H9 (cell line): ENCODE measurements around the gene PRKCA. TPM values are rescaled to one million over a fixed set of nuclear protein-coding genes. Genes with fewer than 3 reads are reported as not detected.

ENCODE experiments used
- DNase-seq: peaks from one replicate; pipeline ENCODE4 v3.0.0-alpha.2; 2017
- H2AFZ ChIP-seq: one replicate; pipeline ENCODE4 v1.6.1; 2013; ENCODE audit warnings: mild to moderate bottlenecking, low read length, control low read depth, moderate library complexity
- H2AK5ac ChIP-seq: 2 replicates; pipeline ENCODE4 v1.6.1; 2013; ENCODE audit warnings: low read length, control low read depth, mixed read lengths; ENCODE audit not compliant: insufficient read length
- H2BK120ac ChIP-seq: one replicate; pipeline ENCODE4 v1.6.1; 2013; ENCODE audit warnings: low read depth, mild to moderate bottlenecking, low read length, control low read depth, inconsistent platforms; ENCODE audit not compliant: poor library complexity, severe bottlenecking
- H2BK12ac ChIP-seq: 2 replicates; pipeline ENCODE4 v1.6.1; 2013; ENCODE audit warnings: low read length, control low read depth, mixed read lengths, low read depth; ENCODE audit not compliant: insufficient read length
- H2BK15ac ChIP-seq: 2 replicates; pipeline ENCODE4 v1.6.1; 2013; ENCODE audit warnings: low read depth, low read length, control low read depth
- H2BK20ac ChIP-seq: one replicate; pipeline ENCODE4 v1.6.1; 2013; ENCODE audit warnings: low read depth, mild to moderate bottlenecking, low read length, control low read depth, inconsistent platforms; ENCODE audit not compliant: poor library complexity, severe bottlenecking
- H2BK5ac ChIP-seq: 2 replicates; pipeline ENCODE4 v1.6.1; 2013; ENCODE audit warnings: low read length, control low read depth, mixed read lengths; ENCODE audit not compliant: insufficient read length
- H3K14ac ChIP-seq: 2 replicates; pipeline ENCODE4 v1.6.1; 2013; ENCODE audit warnings: low read length, control low read depth; ENCODE audit not compliant: insufficient read depth
- H3K18ac ChIP-seq: 2 replicates; pipeline ENCODE4 v1.6.1; 2013; ENCODE audit warnings: low read depth, mild to moderate bottlenecking, mixed read lengths, low read length, control low read depth; ENCODE audit not compliant: insufficient read length
- H3K23ac ChIP-seq: 2 replicates; pipeline ENCODE4 v1.6.1; 2013; ENCODE audit warnings: low read length, control low read depth, mixed read lengths, low read depth; ENCODE audit not compliant: insufficient read length
- H3K23me2 ChIP-seq: 2 replicates; pipeline ENCODE4 v1.6.1; 2013; ENCODE audit warnings: low read depth, mild to moderate bottlenecking, mixed read lengths, low read length, control low read depth; ENCODE audit not compliant: insufficient read length, poor library complexity, severe bottlenecking
- H3K27ac ChIP-seq: 2 replicates; pipeline ENCODE4 v1.5.1; 2013; ENCODE audit warnings: low read length, control low read depth, mixed read lengths, low read depth; ENCODE audit not compliant: insufficient read length
- H3K27me3 ChIP-seq: 2 replicates; pipeline ENCODE4 v1.6.1; 2013; ENCODE audit warnings: low read length, control low read depth, inconsistent platforms; ENCODE audit not compliant: insufficient read depth
- H3K4ac ChIP-seq: 2 replicates; pipeline ENCODE4 v1.6.1; 2013; ENCODE audit warnings: low read depth, mild to moderate bottlenecking, control low read depth, inconsistent platforms, low read length, moderate library complexity
- H3K4me1 ChIP-seq: 2 replicates; pipeline ENCODE4 v1.6.1; 2013; ENCODE audit warnings: low read length, control low read depth, inconsistent platforms; ENCODE audit not compliant: insufficient read depth
- H3K4me2 ChIP-seq: 2 replicates; pipeline ENCODE4 v1.6.1; 2013; ENCODE audit warnings: low read length, control low read depth, mixed read lengths; ENCODE audit not compliant: insufficient read length, insufficient read depth
- H3K56ac ChIP-seq: 2 replicates; pipeline ENCODE4 v1.6.1; 2013; ENCODE audit warnings: low read depth, mild to moderate bottlenecking, mixed read lengths, low read length, control low read depth; ENCODE audit not compliant: insufficient read length
- H3K79me1 ChIP-seq: 2 replicates; pipeline ENCODE4 v1.6.1; 2013; ENCODE audit warnings: low read depth, mild to moderate bottlenecking, moderate library complexity, low read length, control low read depth, inconsistent platforms; ENCODE audit not compliant: insufficient read depth, poor library complexity, severe bottlenecking
- H3K79me2 ChIP-seq: 2 replicates; pipeline ENCODE4 v1.6.1; 2013; ENCODE audit warnings: low read length, control low read depth, inconsistent platforms; ENCODE audit not compliant: insufficient read depth
- H3K9ac ChIP-seq: 2 replicates; pipeline ENCODE4 v1.6.1; 2013; ENCODE audit warnings: low read length, control low read depth, mixed read lengths; ENCODE audit not compliant: insufficient read length; ENCODE audit errors: extremely low read depth
- H3K9me3 ChIP-seq: one replicate; pipeline ENCODE4 v1.6.1; 2013; ENCODE audit warnings: low read depth, low read length, inconsistent platforms; ENCODE audit not compliant: control insufficient read depth
- H3T11ph ChIP-seq: one replicate; pipeline ENCODE4 v1.6.1; 2013; ENCODE audit warnings: mild to moderate bottlenecking, low read length, control low read depth, inconsistent platforms
- H4K20me1 ChIP-seq: one replicate; pipeline ENCODE4 v1.6.1; 2013; ENCODE audit not compliant: control insufficient read depth, insufficient read length, insufficient read depth
- H4K5ac ChIP-seq: 2 replicates; pipeline ENCODE4 v1.6.1; 2013; ENCODE audit warnings: low read depth, mild to moderate bottlenecking, mixed read lengths, low read length, control low read depth; ENCODE audit not compliant: insufficient read length
- H4K8ac ChIP-seq: replicated peaks from 2 replicates; pipeline ENCODE4 v1.6.1; 2013; ENCODE audit warnings: low read length, control low read depth, mixed read lengths, low read depth; ENCODE audit not compliant: insufficient read length
- H4K91ac ChIP-seq: 2 replicates; pipeline ENCODE4 v1.6.1; 2013; ENCODE audit warnings: low read depth, mild to moderate bottlenecking, moderate library complexity, mixed read lengths, low read length, control low read depth; ENCODE audit not compliant: insufficient read length
- H3K27ac Mint-ChIP-seq, 3 experiments: 2 replicates in 2 of 3; 3 replicates in 1 of 3; pipeline ENCODE4 v1.8.0; 2020 to 2021; ENCODE audit warnings: mixed read lengths in 3 of 3, mild to moderate bottlenecking in 1 of 3, moderate library complexity in 1 of 3
- H3K27me3 Mint-ChIP-seq: 2 replicates; pipeline ENCODE4 v1.8.0; 2021; ENCODE audit warnings: low read depth, mild to moderate bottlenecking, moderate library complexity, mixed read lengths
- H3K36me3 Mint-ChIP-seq, 3 experiments: 2 replicates in 2 of 3; 3 replicates in 1 of 3; pipeline ENCODE4 v1.8.0; 2020 to 2021; ENCODE audit warnings: low read depth in 3 of 3, mixed read lengths in 3 of 3; ENCODE audit not compliant: insufficient read depth in 1 of 3
- H3K4me1 Mint-ChIP-seq, 2 experiments: 2 replicates each; pipeline ENCODE4 v1.8.0; 2020; ENCODE audit warnings: mixed read lengths in 2 of 2
- H3K4me3 Mint-ChIP-seq, 2 experiments: 2 replicates in 1 of 2; 3 replicates in 1 of 2; pipeline ENCODE4 v1.8.0; 2020 to 2021; ENCODE audit warnings: mild to moderate bottlenecking in 2 of 2, mixed read lengths in 2 of 2, moderate library complexity in 1 of 2
- H3K9me3 Mint-ChIP-seq, 2 experiments: 2 replicates in 1 of 2; 3 replicates in 1 of 2; pipeline ENCODE4 v1.8.0; 2020; ENCODE audit warnings: mild to moderate bottlenecking in 2 of 2, mixed read lengths in 2 of 2, moderate library complexity in 1 of 2
- CTCF ChIP-seq: fragments of 200-600 bp; sonication (generic); conservative IDR thresholded peaks from 3 replicates; pipeline ENCODE4 v1.8.0; 2021; ENCODE audit warnings: antibody characterized with exemption, mild to moderate bottlenecking
- WGBS: extraction: QIAGEN DNeasy Blood & Tissue Kit; methylation state at CpG from one replicate; pipeline ENCODE4 v1.1.7; 2013; ENCODE audit warnings: missing lambda C conversion rate, low lambda C conversion rate, mixed read lengths; ENCODE audit not compliant: insufficient read length; ENCODE audit errors: extremely low coverage; 5-methylcytosine and 5-hydroxymethylcytosine counted together
- total RNA-seq: library from RNA; stranded (reverse); gene quantifications from 2 replicates; pipeline ENCODE4 v1.2.1, GENCODE V29; 2021

The PRKCA gene
- total RNA-seq, 1 experiment from 2014 or later = 10.5 TPM

GRCh38 chr17:66810951-66811682 lies 508.7 kb downstream of the PRKCA start:
- Histone ChIP-seq H3T11ph (no peak overlapping the region), H2BK120ac (no peak overlapping the region), H3K4me1 (no peaks in the 10 kb centered on the region), H3K79me1 (no peaks in the 10 kb centered on the region), H3K56ac (no peak overlapping the region), H4K8ac (no peak overlapping the region), H2BK12ac (no peak overlapping the region), H3K23me2 (no peaks in the 10 kb centered on the region), H3K4me2 (no peak overlapping the region), H3K4ac (no peak overlapping the region), H3K14ac (no peak overlapping the region), H2BK20ac (no peak overlapping the region), H3K27ac (no peak overlapping the region), H3K18ac (no peak overlapping the region), H2AK5ac (no peak overlapping the region), H4K91ac (no peak overlapping the region), H3K9ac (no peak overlapping the region), H3K9me3 (no peaks in the 10 kb centered on the region), H3K23ac (no peak overlapping the region), H3K27me3 (no peaks in the 10 kb centered on the region), H2BK5ac (no peak overlapping the region), H2BK15ac (no peak overlapping the region), H4K20me1 (no peaks in the 10 kb centered on the region), H2AFZ (no peak overlapping the region), H4K5ac (no peak overlapping the region), H3K79me2 (no peaks in the 10 kb centered on the region)
- no peak overlapping the region for H3K4me3 Mint-ChIP-seq
- peaks cover 2 to 7% of the 10 kb centered on the region in 2 experiments; a peak in 3 of 4 replicates for H3K4me1 Mint-ChIP-seq
- no peak overlapping the region for H3K27ac Mint-ChIP-seq
- no peak for TF ChIP-seq CTCF
- no peaks in the 10 kb centered on the region; the same call in 1 of the 2 replicates for H3K27me3 Mint-ChIP-seq
- no peak for DNase-seq
- H3K36me3 Mint-ChIP-seq = no peaks in the 10 kb centered on the region; a peak in 1 of 7 replicates
- WGBS = no CpG with 5 or more reads among the region's 12 CpGs
- no peaks in the 10 kb centered on the region; a peak in 1 of 5 replicates for H3K9me3 Mint-ChIP-seq
